A673 (cell line): ENCODE data around the gene CASZ1. TPM values are rescaled to one million over a fixed set of nuclear protein-coding genes. Genes with fewer than 3 reads are reported as not detected.

Source experiments
- BruUV-seq: library from RNA; stranded (reverse); fragments of 400-500 nt; replicated peaks from 2 replicates; lab custom pipeline; 2021; lab: Mats Ljungman, UMichigan
- CTCF ChIA-PET: fragments of 300-600 bp; sonication (Branson Sonifier 250); formaldehyde crosslinking; loops from one replicate; lab custom pipeline; 2022; ENCODE audit warnings: antibody characterized with exemption; lab: Charles Lee
- POLR2A ChIA-PET: fragments of 300-600 bp; sonication (Branson Sonifier 250); formaldehyde crosslinking; loops from one replicate; lab custom pipeline; 2022; ENCODE audit warnings: antibody characterized with exemption; ENCODE audit not compliant: low non-redundant PET; lab: Charles Lee
- DNase-seq: peaks from one replicate; pipeline ENCODE4 v3.0.0-alpha.2; 2015; ENCODE audit warnings: low spot score
- H3K27ac ChIP-seq: fragments of 200-600 bp; sonication (generic); 2 replicates; pipeline ENCODE4 v1.5.1; 2016; ENCODE audit warnings: mixed run types, low read depth, mild to moderate bottlenecking, mixed read lengths, antibody characterized with exemption, low read length; ENCODE audit not compliant: poor library complexity, severe bottlenecking
- H3K27me3 ChIP-seq: fragments of 200-600 bp; sonication (generic); replicated peaks from 2 replicates; pipeline ENCODE4 v1.6.1; 2017; ENCODE audit warnings: mixed run types, low read depth, mild to moderate bottlenecking, mixed read lengths, antibody characterized with exemption, low read length; ENCODE audit not compliant: insufficient read depth, poor library complexity
- H3K36me3 ChIP-seq: fragments of 200-600 bp; sonication (generic); 2 replicates; pipeline ENCODE4 v1.6.1; 2016; ENCODE audit warnings: mixed run types, mild to moderate bottlenecking, mixed read lengths, antibody characterized with exemption, low read length; ENCODE audit not compliant: insufficient read depth, poor library complexity, severe bottlenecking
- H3K4me1 ChIP-seq: fragments of 200-600 bp; sonication (generic); 2 replicates; pipeline ENCODE4 v1.6.1; 2017; ENCODE audit warnings: mixed run types, mild to moderate bottlenecking, mixed read lengths, antibody characterized with exemption, low read length; ENCODE audit not compliant: insufficient read depth, poor library complexity, severe bottlenecking
- H3K4me3 ChIP-seq: fragments of 200-600 bp; sonication (generic); 2 replicates; pipeline ENCODE4 v1.5.1; 2016; ENCODE audit warnings: low read depth, mixed run types, mild to moderate bottlenecking, mixed read lengths, low read length; ENCODE audit not compliant: poor library complexity, severe bottlenecking
- H3K9me3 ChIP-seq: fragments of 200-600 bp; sonication (generic); 2 replicates; pipeline ENCODE4 v1.6.1; 2016; ENCODE audit warnings: mixed run types, low read depth, mild to moderate bottlenecking, mixed read lengths, antibody characterized with exemption, low read length; ENCODE audit not compliant: poor library complexity, severe bottlenecking
- CTCF ChIP-seq: fragments of 300-800, 200-600 bp; sonication (generic); conservative IDR thresholded peaks from 2 replicates; pipeline ENCODE4 v1.5.1; 2017; ENCODE audit warnings: low read depth, mild to moderate bottlenecking, antibody characterized with exemption, low read length, moderate library complexity, mixed read lengths
- EZH2 ChIP-seq: fragments of 200-600 bp; sonication (generic); IDR thresholded peaks from 2 replicates; pipeline ENCODE4 v1.6.1; 2017; ENCODE audit warnings: borderline replicate concordance, low read depth, mild to moderate bottlenecking, mixed read lengths, antibody characterized with exemption, low read length; ENCODE audit not compliant: poor library complexity, severe bottlenecking
- intact Hi-C: fragments of 100-400 bp; cut with micrococcal nuclease; formaldehyde crosslinking; loops from one replicate; pipeline ENCODE4 v1.10.0; 2022; ENCODE audit not compliant: unreplicated experiment
- total RNA-seq: library from RNA; stranded (reverse); gene quantifications from 2 replicates; pipeline ENCODE4 v1.2.3, GENCODE V29; 2021

The CASZ1 gene
- total RNA-seq, 1 experiment from 2014 or later, result 1.9 TPM

GRCh38 chr1:10716840-10717239, 79.6 kb downstream of the CASZ1 start:
- ChIA-PET POLR2A (no interaction called here), CTCF (no interaction called here)

GRCh38 chr1:10714337-10715114, 81.9 kb downstream of the CASZ1 start:
- CTCF ChIA-PET, result interaction anchor here (0.6 kb wide), 1 partner anchor 160 kb away, joined by 3 read pairs; no protein-coding TSS in a partner anchor

More at GRCh38 chr1:10716840-10717239, 79.6 kb downstream of the CASZ1 start:
- intact Hi-C loops, result no loop called here
- BruUV-seq, result no TSS peak
- Histone ChIP-seq H3K27ac (no peak overlapping the region), H3K27me3 (no peaks in the 10 kb centered on the region), H3K4me1 (no peaks in the 10 kb centered on the region), H3K9me3 (no peaks in the 10 kb centered on the region), H3K4me3 (no peak overlapping the region), H3K36me3 (no peaks in the 10 kb centered on the region)
- no peak for DNase-seq
- TF ChIP-seq CTCF (no peak), EZH2 (no peak)

GRCh38 chr1:10713614-10714013, 82.8 kb downstream of the CASZ1 start:
- DNase-seq, result no peak
- Histone ChIP-seq H3K27ac (no peak overlapping the region), H3K27me3 (no peaks in the 10 kb centered on the region), H3K9me3 (no peaks in the 10 kb centered on the region), H3K4me1 (no peaks in the 10 kb centered on the region), H3K36me3 (no peaks in the 10 kb centered on the region), H3K4me3 (no peak overlapping the region)
- CTCF ChIA-PET, result no interaction called here
- TF ChIP-seq EZH2, result no peak
- no peak for TF ChIP-seq CTCF
- BruUV-seq, result no TSS peak
- POLR2A ChIA-PET, result no interaction called here
- intact Hi-C loops, result no loop called here

More at GRCh38 chr1:10714337-10715114, 81.9 kb downstream of the CASZ1 start:
- Histone ChIP-seq H3K27ac (no peak overlapping the region), H3K36me3 (no peaks in the 10 kb centered on the region), H3K4me3 (no peak overlapping the region), H3K9me3 (no peaks in the 10 kb centered on the region), H3K27me3 (no peaks in the 10 kb centered on the region), H3K4me1 (no peaks in the 10 kb centered on the region)
- DNase-seq, result no peak
- POLR2A ChIA-PET, result no interaction called here
- TF ChIP-seq EZH2 (no peak), CTCF (no peak)
- BruUV-seq, result no TSS peak
- intact Hi-C loops, result no loop called here
